Ascending aorta (tissue), 2 donors: ENCODE measurements around the gene PLAAT1. TPM values are rescaled to one million over a fixed set of nuclear protein-coding genes. Genes with fewer than 3 reads are reported as not detected.

Experiments used
- DNase-seq, 2 donors: peaks; one replicate each; pipeline ENCODE4 v3.0.0-alpha.2; 2019; ENCODE audit warnings: low spot score in 2 of 2
- H3K27ac ChIP-seq, 2 donors: fragments of 200-600 bp; sonication (generic); one replicate each; pipeline ENCODE4 v1.5.1; 2016 to 2017; ENCODE audit warnings: mild to moderate bottlenecking in 1 of 2
- H3K27me3 ChIP-seq: fragments of 200-600 bp; sonication (generic); one replicate; pipeline ENCODE4 v1.5.1; 2017
- H3K36me3 ChIP-seq, 2 donors: fragments of 200-600 bp; sonication (generic); one replicate each; pipeline ENCODE4 v1.5.1; 2016
- H3K4me1 ChIP-seq, 2 donors: fragments of 200-600 bp; sonication (generic); one replicate each; pipeline ENCODE4 v1.5.1; 2016 to 2017; ENCODE audit warnings: mild to moderate bottlenecking in 1 of 2
- H3K4me3 ChIP-seq, 2 donors: fragments of 200-600 bp; sonication (generic); one replicate each; pipeline ENCODE4 v1.5.1; 2016 to 2017; ENCODE audit warnings: mild to moderate bottlenecking in 1 of 2
- H3K9me3 ChIP-seq, 2 donors: fragments of 200-600 bp; sonication (generic); one replicate each; pipeline ENCODE4 v1.5.1; 2016
- intact Hi-C: fragments of 100-400 bp; cut with DNase I; formaldehyde crosslinking; loops from one replicate; pipeline ENCODE4 v1.15.1; 2023
- total RNA-seq: library from RNA; depleted of rRNA; stranded (reverse); fragments of >200 nt; gene quantifications from one replicate; pipeline ENCODE4 v1.1.0, GENCODE V29; 2016
- TF ChIP-seq, protein P1 (sequence below), 3 experiments: fragments of 200-600 bp in 2 of 3; fragments of 450-650 bp in 1 of 3; sonication (generic) in 2 of 3; IDR thresholded peaks; one replicate each; pipeline ENCODE4 v1.5.1; 2016 to 2019; ENCODE audit warnings: antibody characterized with exemption in 3 of 3, mild to moderate bottlenecking in 1 of 3, moderate library complexity in 1 of 3

PLAAT1 gene
- total RNA-seq, 1 donor from 2014 or later: not detected

- Histone ChIP-seq H3K27me3 (no peaks in the 10 kb centered on the region), H3K9me3 (no peaks in the 10 kb centered on the region), H3K4me1 (no peaks in the 10 kb centered on the region), H3K27ac (no peak overlapping the region), H3K36me3 (no peaks in the 10 kb centered on the region), H3K4me3 (no peak overlapping the region)
- intact Hi-C loops: no loop called here
- DNase-seq: no peak
- TF ChIP-seq, protein P1, sequence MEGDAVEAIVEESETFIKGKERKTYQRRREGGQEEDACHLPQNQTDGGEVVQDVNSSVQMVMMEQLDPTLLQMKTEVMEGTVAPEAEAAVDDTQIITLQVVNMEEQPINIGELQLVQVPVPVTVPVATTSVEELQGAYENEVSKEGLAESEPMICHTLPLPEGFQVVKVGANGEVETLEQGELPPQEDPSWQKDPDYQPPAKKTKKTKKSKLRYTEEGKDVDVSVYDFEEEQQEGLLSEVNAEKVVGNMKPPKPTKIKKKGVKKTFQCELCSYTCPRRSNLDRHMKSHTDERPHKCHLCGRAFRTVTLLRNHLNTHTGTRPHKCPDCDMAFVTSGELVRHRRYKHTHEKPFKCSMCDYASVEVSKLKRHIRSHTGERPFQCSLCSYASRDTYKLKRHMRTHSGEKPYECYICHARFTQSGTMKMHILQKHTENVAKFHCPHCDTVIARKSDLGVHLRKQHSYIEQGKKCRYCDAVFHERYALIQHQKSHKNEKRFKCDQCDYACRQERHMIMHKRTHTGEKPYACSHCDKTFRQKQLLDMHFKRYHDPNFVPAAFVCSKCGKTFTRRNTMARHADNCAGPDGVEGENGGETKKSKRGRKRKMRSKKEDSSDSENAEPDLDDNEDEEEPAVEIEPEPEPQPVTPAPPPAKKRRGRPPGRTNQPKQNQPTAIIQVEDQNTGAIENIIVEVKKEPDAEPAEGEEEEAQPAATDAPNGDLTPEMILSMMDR (IDR thresholded peaks at IDR 0.05): no peak
Measured at GRCh38 chr3:193305356-193305755, 64.3 kb downstream of the PLAAT1 start.

DNA sequence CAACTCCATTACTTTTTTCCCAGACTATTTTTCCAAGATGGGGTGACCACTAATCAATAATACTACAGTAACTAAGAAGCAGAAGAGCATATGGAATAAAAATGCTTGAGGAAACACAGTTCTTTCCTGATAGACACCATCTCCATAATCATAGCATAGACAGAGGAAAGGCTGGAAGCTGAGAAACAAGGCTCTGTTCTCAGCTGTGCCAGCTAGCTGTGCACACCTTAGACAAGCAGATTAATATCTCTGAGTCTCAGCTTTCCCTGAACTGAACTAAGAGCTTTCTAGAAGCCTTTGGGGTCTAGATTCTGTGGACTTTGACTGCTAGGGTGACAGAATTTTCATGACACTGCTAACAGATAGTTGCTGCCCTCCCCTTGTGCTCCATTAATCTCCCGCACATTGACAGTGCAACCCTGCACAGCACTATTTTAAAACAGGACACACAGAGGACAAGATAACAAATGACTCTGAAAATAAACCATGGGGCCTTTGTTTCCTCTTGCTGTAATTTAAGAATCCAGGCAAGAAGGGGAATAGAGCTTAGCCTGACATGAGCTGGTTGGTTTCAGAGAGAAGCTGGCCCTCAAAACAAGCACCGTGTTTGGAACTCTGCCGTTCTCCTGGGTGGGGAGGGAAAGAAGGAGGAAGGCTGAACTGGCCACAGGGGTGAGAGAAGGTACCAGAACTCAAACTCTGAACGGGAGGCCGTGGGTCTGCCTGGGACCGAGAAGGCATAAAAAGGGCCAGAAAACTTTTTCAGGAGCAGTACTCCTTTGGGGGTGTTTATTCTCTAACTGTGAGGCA lies 70.1 kb downstream of the PLAAT1 start:
- no peak overlapping the region for H3K27ac ChIP-seq
- no peaks in the 10 kb centered on the region for H3K27me3 ChIP-seq
- H3K36me3 ChIP-seq: no peaks in the 10 kb centered on the region
- TF ChIP-seq, protein P1 (IDR thresholded peaks at IDR 0.05): no peak
- no peaks in the 10 kb centered on the region for H3K4me1 ChIP-seq
- no peak overlapping the region for H3K4me3 ChIP-seq
- no peak for DNase-seq
- intact Hi-C loops: no loop called here
- H3K9me3 ChIP-seq: no peaks in the 10 kb centered on the region

GRCh38 chr3:193313061-193313958 lies 72.3 kb downstream of the PLAAT1 start:
- H3K9me3 ChIP-seq: no peaks in the 10 kb centered on the region
- TF ChIP-seq, protein P1 (IDR thresholded peaks at IDR 0.05): no peak
- intact Hi-C loops: no loop called here
- no peaks in the 10 kb centered on the region for H3K27me3 ChIP-seq
- no peak for DNase-seq
- H3K27ac ChIP-seq: no peak overlapping the region
- H3K4me3 ChIP-seq: no peak overlapping the region
- no peaks in the 10 kb centered on the region for H3K36me3 ChIP-seq
- H3K4me1 ChIP-seq: no peaks in the 10 kb centered on the region

DNA sequence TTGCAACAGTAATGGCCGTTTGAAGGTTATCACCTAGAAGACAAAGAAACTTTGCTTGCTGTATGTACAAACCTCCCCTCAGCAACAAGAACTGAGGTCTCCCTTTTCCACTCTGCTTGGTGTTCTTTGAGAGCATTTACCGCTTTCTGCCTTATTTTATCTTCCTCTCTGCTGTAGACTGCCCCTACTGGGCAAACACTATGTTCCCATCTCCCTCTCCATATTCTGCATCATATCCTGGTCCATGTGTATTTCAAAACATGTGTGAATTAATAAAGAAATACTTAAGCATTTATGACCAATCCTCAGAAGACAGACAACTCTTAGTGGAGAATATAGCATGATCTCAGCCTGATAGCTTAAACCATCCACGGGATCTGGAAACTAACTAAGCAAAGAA lies 73.1 kb downstream of the PLAAT1 start:
- no peaks in the 10 kb centered on the region for H3K27me3 ChIP-seq
- H3K9me3 ChIP-seq: no peaks in the 10 kb centered on the region
- no peaks in the 10 kb centered on the region for H3K4me1 ChIP-seq
- DNase-seq: no peak
- H3K36me3 ChIP-seq: no peaks in the 10 kb centered on the region
- intact Hi-C loops: no loop called here
- TF ChIP-seq, protein P1 (IDR thresholded peaks at IDR 0.05): no peak
- H3K4me3 ChIP-seq: no peak overlapping the region
- H3K27ac ChIP-seq: no peak overlapping the region

GRCh38 chr3:193317682-193318300 lies 76.8 kb downstream of the PLAAT1 start:
- Histone ChIP-seq H3K27me3 (no peaks in the 10 kb centered on the region), H3K9me3 (no peaks in the 10 kb centered on the region), H3K4me1 (no peaks in the 10 kb centered on the region), H3K4me3 (no peak overlapping the region), H3K27ac (no peak overlapping the region), H3K36me3 (no peaks in the 10 kb centered on the region)
- TF ChIP-seq, protein P1 (IDR thresholded peaks at IDR 0.05): no peak
- intact Hi-C loops: no loop called here
- DNase-seq: no peak

Other genes starting within 250 kb of the PLAAT1 start
- gene ATP13A5, start 137.5 kb downstream of the PLAAT1 start, total RNA-seq: not detected